Mucosa of descending colon (tissue), 3 donors: ENCODE results near the gene RPA4. TPM values are rescaled to one million over a fixed set of nuclear protein-coding genes. Genes with fewer than 3 reads are reported as not detected.

ENCODE experiments used
- ATAC-seq: fragments of 200-7000 bp; cut with Tn5 transposase; one replicate; pipeline ENCODE4 v1.9.1; 2020; ENCODE audit warnings: mild to moderate bottlenecking, moderate library complexity
- DNase-seq, 3 donors: peaks; one replicate each; pipeline ENCODE4 v3.0.0-alpha.2; 2020
- H3K36me3 ChIP-seq: fragments of 200-600 bp; one replicate; pipeline ENCODE4 v1.8.0; 2021; ENCODE audit warnings: low read depth, mild to moderate bottlenecking
- H3K4me1 ChIP-seq: fragments of 200-600 bp; one replicate; pipeline ENCODE4 v1.8.0; 2021; ENCODE audit warnings: low read depth, mild to moderate bottlenecking
- H3K4me3 ChIP-seq: fragments of 200-600 bp; one replicate; pipeline ENCODE4 v1.8.0; 2021; ENCODE audit warnings: mild to moderate bottlenecking
- H3K9me3 ChIP-seq: fragments of 200-600 bp; one replicate; pipeline ENCODE4 v1.8.0; 2021; ENCODE audit warnings: mild to moderate bottlenecking
- intact Hi-C, 2 donors: fragments of 100-400 bp; cut with DNase I in 1 of 2; cut with micrococcal nuclease in 1 of 2; formaldehyde crosslinking; loops; one replicate each; pipeline versions ENCODE4 v1.11.0 to v1.11.1; 2022; cut with DNase I, micrococcal nuclease
- total RNA-seq, 3 donors: library from RNA; stranded (reverse); fragmentation: NEBNext Ultra II Directional in 2 of 3; extraction: Animal tissue kit (Norgen Biotek cat#: 25700) in 2 of 3; gene quantifications; one replicate each; pipeline versions ENCODE4 v1.2.1 to v1.2.4, GENCODE V29; 2021 to 2023
- TF ChIP-seq, protein P1 (sequence below): fragments of 200-600 bp; IDR thresholded peaks from one replicate; pipeline ENCODE4 v1.8.0; 2022; ENCODE audit warnings: antibody characterized with exemption, mild to moderate bottlenecking
- donor health status: DM: no; HTN: no; CAD: no; lungs with moderate emphysema.
- donor health status: DM: no; HTN: no; CAD: no.
- donor health status: DM: no; HTN: yes; CAD: no.

RPA4 gene
- total RNA-seq, 3 donors from 2014 or later = 1.3 to 2.3 (median 1.5) TPM

DNA sequence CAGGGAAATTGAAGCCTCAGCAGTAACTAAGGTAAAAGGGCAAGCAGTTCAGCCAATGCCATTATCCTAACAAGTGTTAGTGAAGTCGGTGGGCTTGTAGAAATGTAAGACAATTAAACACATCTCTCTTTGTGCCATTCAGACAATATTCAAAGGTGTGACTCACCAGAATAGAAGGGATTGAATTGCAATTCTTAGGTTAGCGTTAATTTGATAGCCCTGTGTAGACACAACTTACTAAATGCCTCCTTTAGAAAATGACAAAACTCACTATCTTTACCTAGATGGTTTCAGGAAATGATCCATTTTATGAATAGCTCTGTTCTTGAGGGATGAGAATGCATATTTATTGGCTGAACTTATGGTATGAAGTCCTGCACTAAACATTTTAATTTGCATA, 35.2 kb downstream of the RPA4 start:
- Histone ChIP-seq H3K4me3 (no peak overlapping the region), H3K4me1 (no peaks in the 10 kb centered on the region), H3K9me3 (no peaks in the 10 kb centered on the region), H3K36me3 (no peaks in the 10 kb centered on the region)
- intact Hi-C loops = no loop called here
- DNase-seq = no peak
- ATAC-seq = no peak
- TF ChIP-seq, protein P1, sequence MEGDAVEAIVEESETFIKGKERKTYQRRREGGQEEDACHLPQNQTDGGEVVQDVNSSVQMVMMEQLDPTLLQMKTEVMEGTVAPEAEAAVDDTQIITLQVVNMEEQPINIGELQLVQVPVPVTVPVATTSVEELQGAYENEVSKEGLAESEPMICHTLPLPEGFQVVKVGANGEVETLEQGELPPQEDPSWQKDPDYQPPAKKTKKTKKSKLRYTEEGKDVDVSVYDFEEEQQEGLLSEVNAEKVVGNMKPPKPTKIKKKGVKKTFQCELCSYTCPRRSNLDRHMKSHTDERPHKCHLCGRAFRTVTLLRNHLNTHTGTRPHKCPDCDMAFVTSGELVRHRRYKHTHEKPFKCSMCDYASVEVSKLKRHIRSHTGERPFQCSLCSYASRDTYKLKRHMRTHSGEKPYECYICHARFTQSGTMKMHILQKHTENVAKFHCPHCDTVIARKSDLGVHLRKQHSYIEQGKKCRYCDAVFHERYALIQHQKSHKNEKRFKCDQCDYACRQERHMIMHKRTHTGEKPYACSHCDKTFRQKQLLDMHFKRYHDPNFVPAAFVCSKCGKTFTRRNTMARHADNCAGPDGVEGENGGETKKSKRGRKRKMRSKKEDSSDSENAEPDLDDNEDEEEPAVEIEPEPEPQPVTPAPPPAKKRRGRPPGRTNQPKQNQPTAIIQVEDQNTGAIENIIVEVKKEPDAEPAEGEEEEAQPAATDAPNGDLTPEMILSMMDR = no peak

DNA sequence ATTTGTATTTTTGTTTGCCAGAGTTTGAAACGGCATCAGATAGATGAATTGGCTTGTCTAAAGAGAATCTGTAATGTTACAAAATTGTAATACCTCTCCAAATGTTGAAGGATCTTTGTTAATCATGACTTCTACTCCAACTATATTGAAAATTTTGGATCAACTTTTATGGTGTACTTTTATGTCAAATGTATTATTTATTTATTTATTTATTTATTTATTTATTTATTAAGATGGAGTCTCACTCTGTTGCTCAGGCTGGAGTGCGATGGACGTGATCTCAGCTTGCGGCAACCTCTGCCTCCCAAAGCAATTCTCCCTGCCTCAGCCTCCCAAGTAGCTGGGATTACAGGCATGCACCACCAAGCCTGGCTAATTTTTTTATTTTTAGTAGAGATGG, 36.0 kb downstream of the RPA4 start:
- no peaks in the 10 kb centered on the region for H3K36me3 ChIP-seq
- no peak for ATAC-seq
- no peaks in the 10 kb centered on the region for H3K9me3 ChIP-seq
- intact Hi-C loops = no loop called here
- DNase-seq = no peak
- TF ChIP-seq, protein P1 = no peak
- no peaks in the 10 kb centered on the region for H3K4me1 ChIP-seq
- no peak overlapping the region for H3K4me3 ChIP-seq

DNA sequence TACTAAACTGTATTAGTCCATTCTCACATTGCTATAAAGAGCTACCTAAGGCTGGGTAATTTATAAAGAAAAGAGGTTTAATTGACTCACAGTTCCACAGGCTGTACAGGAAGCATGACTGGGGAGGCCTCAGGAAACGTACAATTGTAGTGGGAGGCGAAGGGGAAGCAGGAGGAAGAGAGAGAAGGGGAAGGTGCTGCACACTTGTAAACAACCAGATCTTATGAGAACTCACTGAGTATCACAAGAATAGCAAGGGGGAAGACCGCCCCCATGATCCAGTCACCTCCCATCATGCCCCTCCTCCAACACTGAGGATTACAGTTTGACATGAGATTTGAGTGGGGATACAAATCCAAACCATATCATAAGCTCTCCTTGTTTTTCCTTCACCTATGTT, 40.9 kb downstream of the RPA4 start:
- no peak for ATAC-seq
- Histone ChIP-seq H3K4me1 (no peaks in the 10 kb centered on the region), H3K4me3 (no peak overlapping the region), H3K9me3 (no peaks in the 10 kb centered on the region), H3K36me3 (no peaks in the 10 kb centered on the region)
- no peak for DNase-seq
- intact Hi-C loops = no loop called here
- TF ChIP-seq, protein P1 = no peak

DNA sequence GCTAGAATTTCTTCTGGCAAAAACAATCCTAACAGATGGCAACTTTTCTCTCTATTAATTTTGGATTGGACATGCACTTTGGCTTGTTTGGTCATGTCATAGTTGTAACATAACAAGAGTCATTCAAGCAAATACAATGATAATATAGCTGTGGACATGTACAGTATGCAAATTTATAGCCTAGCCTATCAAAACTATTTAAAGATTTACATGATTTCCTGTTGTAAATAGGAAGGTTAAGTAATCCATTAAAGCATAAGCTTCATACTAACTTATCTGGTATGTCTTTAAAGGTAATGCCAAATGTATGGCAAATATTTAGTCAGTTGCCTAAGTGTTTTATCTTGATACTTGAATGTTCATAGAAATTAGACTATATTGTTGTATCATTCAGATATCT, 45.3 kb downstream of the RPA4 start:
- Histone ChIP-seq H3K9me3 (no peaks in the 10 kb centered on the region), H3K4me3 (no peak overlapping the region), H3K36me3 (no peaks in the 10 kb centered on the region), H3K4me1 (no peaks in the 10 kb centered on the region)
- TF ChIP-seq, protein P1 = no peak
- intact Hi-C loops = no loop called here
- ATAC-seq (no peak), DNase-seq (no peak)

Other genes starting within 250 kb of the RPA4 start
- gene DIAPH2, start 199.1 kb upstream of the RPA4 start, total RNA-seq = 10 to 100 TPM; 26.7 to 40.2 (median 29.6) TPM